ENCODE results near the gene CUL7.

The CUL7 gene

GRCh38 chr6:43076464-43077332 lies 23.0 kb upstream of the CUL7 start:
- no peak for DNase-seq

- DNase-seq = no peak
Observed at GRCh38 chr6:43075670-43076463, 22.2 kb upstream of the CUL7 start, which contains the start of gene PTK7. Gene PTK7 (plus strand): TSS chr6:43076314. CDS start chr6:43076489, 175 bp downstream.

- no peak for DNase-seq
Observed at GRCh38 chr6:43074847-43075669, 21.4 kb upstream of the CUL7 start.

GRCh38 chr6:43070028-43070632 lies 16.5 kb upstream of the CUL7 start:
- no peak for DNase-seq

- DNase-seq = no peak
Observed at GRCh38 chr6:43062818-43063217, 9.2 kb upstream of the CUL7 start.

- DNase-seq = no peak
Observed at GRCh38 chr6:43061861-43062260, 8.2 kb upstream of the CUL7 start.

GRCh38 chr6:43060755-43061633 lies 7.3 kb upstream of the CUL7 start:
- DNase-seq = no peak

- DNase-seq = no peak
Observed at GRCh38 chr6:43060034-43060754, 6.5 kb upstream of the CUL7 start.

- DNase-seq = peak; percentile 96
Observed at GRCh38 chr6:43059168-43060033, 5.8 kb upstream of the CUL7 start, which contains the start of the genes KLC4 and MRPL2. Gene KLC4 (plus strand): TSS chr6:43059631. CDS start chr6:43061336, 1,705 bp downstream. Gene MRPL2 (minus strand): TSS chr6:43059434. CDS start chr6:43059381, 53 bp downstream.

- DNase-seq = no peak
Observed at GRCh38 chr6:43058531-43058930, 4.9 kb upstream of the CUL7 start.

- no peak for DNase-seq
Observed at GRCh38 chr6:43055966-43056365, 2.3 kb upstream of the CUL7 start.

- no peak for DNase-seq
Observed at GRCh38 chr6:43054206-43054943, 724 bp upstream of the CUL7 start.

- no peak for DNase-seq
Observed at GRCh38 chr6:43052842-43053544, 658 bp downstream of the CUL7 start.

- no peak for DNase-seq
Observed at GRCh38 chr6:43052225-43052841, 1.3 kb downstream of the CUL7 start.

GRCh38 chr6:43050981-43051380 lies 2.7 kb downstream of the CUL7 start:
- no peak for DNase-seq

GRCh38 chr6:43047998-43048397 lies 5.7 kb downstream of the CUL7 start:
- no peak for DNase-seq

GRCh38 chr6:43045371-43045930 lies 8.2 kb downstream of the CUL7 start:
- no peak for DNase-seq

All from activated T-cell treated with anti-CD3 and anti-CD28 coated beads for 4 hours (primary cell).